HG03103 (cell line): ENCODE data around the gene TMEM187.

Experiments used
- ATAC-seq: cut with Tn5 transposase; IDR thresholded peaks from one replicate; pipeline ENCODE4 v1.9.1; 2021; ENCODE audit warnings: low read depth; ENCODE audit not compliant: unreplicated experiment

The TMEM187 gene

GRCh38 chrX:153934762-153935325 is 37.7 kb upstream of the TMEM187 start, which contains the start of gene NAA10:
Gene NAA10, minus strand, starts transcription at chrX:153935037. Its CDS starts 133 bp downstream, at chrX:153934904.
- peak; percentile 76 for ATAC-seq

- ATAC-seq: peak; percentile 28
Measured at GRCh38 chrX:153935326-153935851, 37.2 kb upstream of the TMEM187 start.

GRCh38 chrX:153937056-153937455 is 35.5 kb upstream of the TMEM187 start:
- ATAC-seq: no peak

- no peak for ATAC-seq
Measured at GRCh38 chrX:153938226-153938786, 34.2 kb upstream of the TMEM187 start.

- no peak for ATAC-seq
Measured at GRCh38 chrX:153939573-153939972, 33.0 kb upstream of the TMEM187 start.

- ATAC-seq: no peak
Measured at GRCh38 chrX:153941336-153942252, 31.0 kb upstream of the TMEM187 start.

- no peak for ATAC-seq
Measured at GRCh38 chrX:153944140-153944799, 28.3 kb upstream of the TMEM187 start, which contains the start of gene RENBP. Gene RENBP, minus strand, starts transcription at chrX:153944643. Its CDS starts 33 bp downstream, at chrX:153944610.

- ATAC-seq: no peak
Measured at GRCh38 chrX:153944800-153945150, 27.8 kb upstream of the TMEM187 start.

GRCh38 chrX:153945956-153946943 is 26.3 kb upstream of the TMEM187 start:
- no peak for ATAC-seq

- no peak for ATAC-seq
Measured at GRCh38 chrX:153947009-153947769, 25.4 kb upstream of the TMEM187 start.

- ATAC-seq: no peak
Measured at GRCh38 chrX:153948002-153948466, 24.5 kb upstream of the TMEM187 start.

GRCh38 chrX:153948847-153949805 is 23.4 kb upstream of the TMEM187 start:
- ATAC-seq: no peak

GRCh38 chrX:153950127-153950526 is 22.4 kb upstream of the TMEM187 start:
- ATAC-seq: no peak

GRCh38 chrX:153951683-153952372 is 20.7 kb upstream of the TMEM187 start:
- ATAC-seq: no peak

GRCh38 chrX:153952373-153953026 is 20.1 kb upstream of the TMEM187 start:
- ATAC-seq: no peak

- ATAC-seq: no peak
Measured at GRCh38 chrX:153953342-153953830, 19.2 kb upstream of the TMEM187 start.
